ENCODE data around the gene LARGE1. TPM values are rescaled to one million over a fixed set of nuclear protein-coding genes. Genes with fewer than 3 reads are reported as not detected.
A peak's percentile ranks its signal among the peaks of the same experiment; 100 is the strongest.

Gene LARGE1
- total and polyA plus RNA-seq, 2 of the 13 experiments (the other 11 are each of a cell fraction or from before 2014, with no cell fraction given): 8.4 to 11.0 TPM

GRCh38 chr22:33510429-33510904 lies 409.8 kb downstream of the LARGE1 start (continued):
- no peak for TF ChIP-seq SMAD1 (CRISPR knock-in tag; IDR thresholded peaks at IDR 0.05; ENCODE audit: borderline replicate concordance, low read depth)
- TF ChIP-seq ZNF543 (CRISPR knock-in tag; IDR thresholded peaks at IDR 0.05): 0 out of 2 replicates have a peak, but pooled peaks have one; percentile 46
- no peak for TF ChIP-seq MED13 (CRISPR knock-in tag; IDR thresholded peaks at IDR 0.05)
- TF ChIP-seq KDM4B (CRISPR knock-in tag; IDR thresholded peaks at IDR 0.05): no peak
- TF ChIP-seq PCBP1 (IDR thresholded peaks at IDR 0.05; ENCODE audit: borderline replicate concordance, low read depth, low read length): no peak
- peak; percentile 96 for TF ChIP-seq SALL1 (CRISPR knock-in tag; IDR thresholded peaks at IDR 0.05)
- no peak; the same call in 1 of the 2 replicates for TF ChIP-seq ZFP1 (CRISPR knock-in tag; IDR thresholded peaks at IDR 0.05)
- no peak for TF ChIP-seq ZNF138 (CRISPR knock-in tag; IDR thresholded peaks at IDR 0.05; ENCODE audit: low read depth)
- no peak for TF ChIP-seq ZNF224 (CRISPR knock-in tag; IDR thresholded peaks at IDR 0.05)
- TF ChIP-seq RFXANK (CRISPR knock-in tag; IDR thresholded peaks at IDR 0.05): no peak
- no peak for TF ChIP-seq ZBED4 (CRISPR knock-in tag; IDR thresholded peaks at IDR 0.05; ENCODE audit: borderline replicate concordance)
- TF ChIP-seq ARID3A (IDR thresholded peaks at IDR 0.05; ENCODE audit: low read depth, low read length): no peak
- peak; percentile 35 for TF ChIP-seq THAP11 (CRISPR knock-in tag; IDR thresholded peaks at IDR 0.05)
- no peak for TF ChIP-seq POLR2A (IDR thresholded peaks at IDR 0.05; ENCODE audit: insufficient read depth in 1 of 2, low read depth in 2 of 2, low read length in 2 of 2)
- no peak for TF ChIP-seq SRF (IDR thresholded peaks at IDR 0.05; ENCODE audit: low read depth, low read length)
- TF ChIP-seq SCMH1 (CRISPR knock-in tag; IDR thresholded peaks at IDR 0.05; ENCODE audit: borderline replicate concordance): no peak
- no peak for TF ChIP-seq ZNF468 (CRISPR knock-in tag; IDR thresholded peaks at IDR 0.05)
- no peak for TF ChIP-seq SMC3 (IDR thresholded peaks at IDR 0.05; ENCODE audit: low read length)
- peak; percentile 88 for TF ChIP-seq PHF21A (CRISPR knock-in tag; IDR thresholded peaks at IDR 0.05)
- peak; percentile 99 for TF ChIP-seq POGZ (CRISPR knock-in tag; IDR thresholded peaks at IDR 0.05)
- TF ChIP-seq KLF15 (CRISPR knock-in tag; IDR thresholded peaks at IDR 0.05; ENCODE audit: borderline replicate concordance): no peak
- peak; percentile 80 for TF ChIP-seq NCOA2 (CRISPR knock-in tag; IDR thresholded peaks at IDR 0.05)
- TF ChIP-seq ZNF17 (CRISPR knock-in tag; IDR thresholded peaks at IDR 0.05): no peak
- TF ChIP-seq ZNF564 (CRISPR knock-in tag; IDR thresholded peaks at IDR 0.05): no peak
- TF ChIP-seq KLF11 (CRISPR knock-in tag; IDR thresholded peaks at IDR 0.05): no peak
- TF ChIP-seq MLLT10 (CRISPR knock-in tag; IDR thresholded peaks at IDR 0.05): no peak
- TF ChIP-seq CSRNP1 (CRISPR knock-in tag; IDR thresholded peaks at IDR 0.05): no peak
- no peak for TF ChIP-seq ZNF12 (CRISPR knock-in tag; IDR thresholded peaks at IDR 0.05)
